Kidney capillary endothelial cell (primary cell): Measurements from ENCODE around the gene KCNMA1.
A peak's percentile ranks its signal among the peaks of the same experiment; 100 is the strongest.
"Not testable (repeated sequence)": the region's sequence is repeated elsewhere in the genome, so short reads cannot be mapped to it uniquely, and the experiment has no call there.

ENCODE experiments used
- DNase-seq: peaks from one replicate; pipeline ENCODE4 v3.0.0-alpha.2; 2018; ENCODE audit warnings: low spot score

KCNMA1 gene

DNA sequence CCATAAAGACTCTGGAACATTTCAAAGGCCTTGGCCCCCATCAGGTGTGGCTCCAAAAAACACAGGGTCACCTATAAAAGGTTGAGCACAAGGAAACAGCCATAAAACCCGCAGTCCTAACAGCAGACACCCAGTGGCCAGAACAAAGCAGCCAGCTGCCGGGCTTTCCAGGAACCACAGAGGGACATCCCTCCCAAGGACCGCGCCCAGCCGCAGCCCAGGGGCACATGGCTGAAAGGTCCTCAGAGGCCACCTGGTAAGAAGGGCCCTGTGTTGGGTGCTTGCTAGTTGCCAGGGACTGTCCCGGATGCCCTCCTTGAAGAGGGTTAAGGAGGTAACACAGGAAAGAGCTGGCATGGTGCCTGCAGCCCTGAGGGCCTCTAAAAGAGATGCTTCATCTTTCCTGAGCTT lies 32.7 kb downstream of the KCNMA1 start:
- DNase-seq = no peak

DNA sequence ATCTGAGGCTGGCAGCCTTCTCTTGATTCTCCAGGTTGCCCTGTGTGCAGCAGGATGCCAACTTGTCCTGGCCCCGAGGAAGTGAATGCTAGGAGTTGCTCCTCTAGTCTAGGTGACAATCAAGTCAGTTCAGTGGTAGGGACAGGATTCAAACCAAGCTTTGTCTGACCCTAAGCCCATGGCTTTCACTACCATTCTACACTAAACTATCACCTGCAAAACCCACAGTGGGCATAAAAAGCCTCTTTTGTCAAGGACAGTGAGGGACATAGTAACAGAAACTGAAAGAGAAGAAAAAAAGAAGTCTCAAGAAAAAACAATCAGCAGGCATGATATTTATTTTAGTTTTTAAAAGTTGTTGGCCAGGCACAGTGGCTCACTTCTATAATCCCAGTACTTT lies 33.5 kb downstream of the KCNMA1 start:
- no peak for DNase-seq

DNA sequence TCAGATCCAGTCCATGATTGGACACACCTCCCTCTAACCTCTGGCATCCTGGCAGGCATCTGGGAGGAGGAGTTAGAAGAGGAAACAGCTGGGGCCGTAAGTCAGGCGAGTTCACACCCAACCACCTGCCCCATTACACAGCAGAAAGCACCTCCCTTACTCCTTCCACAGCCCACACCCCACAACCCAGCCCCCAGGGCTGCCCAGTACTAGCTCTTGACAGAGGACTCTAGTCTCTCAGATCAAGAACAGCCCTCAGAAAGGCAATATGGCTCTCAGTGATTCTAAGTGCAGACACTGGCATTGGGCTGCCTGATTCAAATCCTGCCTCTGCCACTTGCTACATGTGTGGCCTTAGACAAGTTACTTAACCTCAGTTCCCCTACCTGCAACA lies 34.1 kb downstream of the KCNMA1 start:
- DNase-seq = no peak

DNA sequence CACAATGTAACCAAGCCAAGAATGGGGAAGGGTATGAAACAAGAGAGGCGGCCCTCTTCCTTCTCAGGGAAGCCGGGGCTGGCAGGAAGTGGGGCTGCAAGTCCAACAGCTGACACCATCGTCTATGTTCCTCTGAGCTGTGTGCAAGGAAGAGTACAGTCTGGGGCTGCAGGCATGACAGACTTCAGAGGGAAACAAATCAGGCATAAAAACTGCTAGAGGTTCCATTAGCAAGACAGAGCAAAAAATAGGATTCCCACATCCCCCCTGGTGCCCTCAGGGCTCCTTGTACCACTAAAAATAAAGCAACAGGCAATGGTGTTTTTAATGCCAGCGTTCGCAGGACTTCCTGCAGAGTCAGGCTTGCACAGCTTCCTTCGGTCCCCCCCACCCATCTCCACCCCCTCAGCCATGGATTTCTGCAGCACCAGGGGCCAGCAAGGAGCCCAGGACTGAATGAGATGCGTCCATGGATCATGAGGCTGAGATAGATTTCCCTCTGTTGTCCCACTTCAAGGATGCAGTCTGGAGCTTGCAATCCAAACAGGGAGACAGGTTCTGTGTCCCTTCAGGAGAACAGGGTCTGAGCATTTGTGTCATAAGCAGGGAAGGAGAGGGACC lies 34.6 kb downstream of the KCNMA1 start:
- no peak for DNase-seq

DNA sequence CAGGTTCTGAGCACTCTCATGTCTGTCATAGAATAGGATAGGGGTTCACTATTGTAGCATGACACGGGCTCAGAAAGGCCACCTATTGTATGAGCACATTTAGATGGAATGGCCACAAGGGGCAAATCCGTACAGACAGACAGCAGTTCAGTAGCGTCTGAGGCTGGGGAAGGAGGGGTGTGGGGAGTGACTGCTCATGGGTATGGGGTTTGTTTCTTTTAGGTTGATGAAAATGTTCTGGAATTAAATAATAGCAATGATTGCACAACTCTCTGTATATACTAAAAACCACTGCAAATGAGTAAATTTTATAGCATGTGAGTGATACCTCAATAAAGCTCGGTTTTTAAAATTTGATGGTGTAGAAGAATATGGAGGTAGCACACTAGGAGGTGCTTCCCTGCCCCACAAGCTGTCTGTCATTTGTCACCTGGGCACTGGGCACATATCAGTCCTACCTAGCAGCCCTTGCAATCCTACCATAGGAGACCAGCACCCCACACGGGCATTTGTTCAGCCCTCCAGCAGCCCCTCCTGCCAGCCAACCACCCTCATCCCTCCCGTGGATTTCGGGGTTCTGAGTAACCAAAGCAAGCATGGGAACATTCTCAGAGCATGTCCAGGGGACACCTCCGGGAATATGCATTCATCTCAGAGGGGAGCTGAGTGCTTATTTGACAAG lies 35.2 kb downstream of the KCNMA1 start:
- no peak for DNase-seq

DNA sequence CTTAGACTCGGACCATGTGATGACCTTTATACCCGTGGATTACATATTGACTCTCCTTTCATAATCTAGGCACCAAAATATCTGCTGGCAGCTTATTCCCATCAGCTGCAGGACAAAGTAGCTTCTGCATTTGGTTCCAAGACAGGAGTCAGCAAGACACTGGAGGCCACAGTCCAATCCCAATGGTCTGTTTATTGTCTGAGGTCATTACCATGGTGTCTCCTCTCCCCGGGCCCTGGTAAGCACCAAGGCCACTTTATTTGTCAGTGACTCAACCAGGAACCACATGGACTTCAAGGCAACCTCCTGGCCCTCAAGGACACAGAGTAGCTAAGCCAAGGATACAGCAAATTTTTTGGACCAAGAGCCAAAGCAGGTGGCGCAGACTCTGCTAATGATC lies 36.1 kb downstream of the KCNMA1 start:
- no peak for DNase-seq

DNA sequence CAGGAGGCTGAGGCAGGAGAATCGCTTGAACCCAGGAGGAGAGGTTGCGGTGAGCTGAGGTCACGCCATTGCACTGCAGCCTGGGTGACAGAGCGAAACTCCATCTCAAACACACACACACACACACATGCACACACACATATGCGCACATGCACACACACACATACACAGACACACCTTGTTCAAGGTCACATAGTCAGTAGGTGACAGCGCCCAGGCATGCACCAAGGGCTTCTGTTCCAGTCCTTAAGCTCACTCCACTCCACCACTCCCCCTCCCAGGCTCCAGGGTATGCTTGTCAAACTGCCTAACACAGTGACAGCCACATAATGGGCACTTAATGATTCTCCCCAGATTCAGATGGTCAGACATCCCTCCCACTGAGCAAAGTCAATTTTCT lies 37.0 kb downstream of the KCNMA1 start:
- no peak for DNase-seq

DNA sequence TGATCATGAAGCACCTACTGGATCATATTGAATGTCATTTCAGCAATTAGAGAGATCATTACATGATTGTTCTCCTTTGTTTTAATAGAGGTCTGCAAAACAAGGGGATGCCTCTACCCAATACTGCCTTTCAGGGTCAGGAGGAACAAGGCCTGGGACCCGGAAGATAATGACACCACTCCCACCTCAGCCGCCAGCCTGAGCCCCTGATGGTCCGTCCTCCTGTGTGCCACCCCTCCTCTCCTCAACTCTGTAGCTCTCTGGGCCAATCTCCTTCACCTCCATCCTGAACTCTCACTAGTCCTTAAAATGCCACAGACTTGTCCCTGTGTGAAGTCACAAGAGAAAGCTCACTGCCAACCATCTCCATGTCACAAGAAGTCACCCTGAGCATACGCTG lies 38.0 kb downstream of the KCNMA1 start:
- no peak for DNase-seq

DNA sequence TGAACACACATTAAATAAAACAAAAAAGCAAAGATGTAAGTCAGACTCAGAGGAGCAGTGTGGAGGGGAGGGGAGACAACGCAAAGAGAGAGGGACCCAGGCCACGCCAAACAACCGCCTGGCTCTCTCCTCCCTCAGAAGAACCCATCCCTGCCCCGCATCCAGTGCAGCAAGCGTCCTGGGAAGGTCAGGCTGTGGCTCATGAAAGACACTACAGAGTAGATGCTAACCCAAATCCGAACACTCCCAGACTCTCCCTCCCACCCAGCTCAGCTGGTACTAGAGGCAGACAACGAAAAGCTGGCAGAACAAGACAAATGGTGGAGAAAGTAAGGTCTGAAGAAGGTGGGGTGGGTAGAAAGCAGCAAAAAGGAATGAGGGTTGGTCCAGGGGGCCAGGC lies 39.0 kb downstream of the KCNMA1 start:
- DNase-seq = no peak

DNA sequence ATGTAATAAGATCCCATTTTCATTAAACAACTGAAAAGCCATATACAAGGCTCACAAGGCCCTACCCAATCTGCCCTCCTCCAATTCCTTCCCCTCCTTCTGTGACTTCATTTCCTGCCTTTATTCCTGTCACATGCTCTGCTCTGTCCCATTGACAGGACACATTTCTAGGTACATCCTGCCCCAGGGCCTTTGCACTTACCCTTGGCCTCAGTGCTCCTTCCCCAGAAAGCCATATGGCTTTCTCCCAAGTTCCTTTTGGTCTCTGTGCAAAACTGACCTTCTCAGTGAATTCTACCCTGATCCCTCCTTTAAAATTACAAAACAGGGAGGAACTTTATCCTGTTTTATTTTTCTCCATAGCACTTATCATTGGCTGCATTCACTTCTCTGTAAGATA lies 40.0 kb downstream of the KCNMA1 start:
- DNase-seq = no peak

DNA sequence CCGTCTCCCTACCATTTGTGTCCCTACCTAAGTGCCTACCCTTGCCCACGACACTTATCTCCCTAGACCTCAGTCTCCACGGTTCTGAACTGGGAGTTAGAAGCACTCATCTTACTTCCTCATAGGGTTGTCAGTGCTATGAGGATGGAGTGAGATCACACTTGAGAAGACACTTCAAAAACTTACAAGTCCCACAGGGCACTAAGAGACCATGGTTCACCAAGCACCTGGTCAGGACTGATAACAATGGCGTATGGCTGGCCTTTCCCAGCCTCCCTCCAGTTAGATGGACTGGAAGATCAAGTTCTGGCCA lies 43.2 kb downstream of the KCNMA1 start:
- no peak for DNase-seq

DNA sequence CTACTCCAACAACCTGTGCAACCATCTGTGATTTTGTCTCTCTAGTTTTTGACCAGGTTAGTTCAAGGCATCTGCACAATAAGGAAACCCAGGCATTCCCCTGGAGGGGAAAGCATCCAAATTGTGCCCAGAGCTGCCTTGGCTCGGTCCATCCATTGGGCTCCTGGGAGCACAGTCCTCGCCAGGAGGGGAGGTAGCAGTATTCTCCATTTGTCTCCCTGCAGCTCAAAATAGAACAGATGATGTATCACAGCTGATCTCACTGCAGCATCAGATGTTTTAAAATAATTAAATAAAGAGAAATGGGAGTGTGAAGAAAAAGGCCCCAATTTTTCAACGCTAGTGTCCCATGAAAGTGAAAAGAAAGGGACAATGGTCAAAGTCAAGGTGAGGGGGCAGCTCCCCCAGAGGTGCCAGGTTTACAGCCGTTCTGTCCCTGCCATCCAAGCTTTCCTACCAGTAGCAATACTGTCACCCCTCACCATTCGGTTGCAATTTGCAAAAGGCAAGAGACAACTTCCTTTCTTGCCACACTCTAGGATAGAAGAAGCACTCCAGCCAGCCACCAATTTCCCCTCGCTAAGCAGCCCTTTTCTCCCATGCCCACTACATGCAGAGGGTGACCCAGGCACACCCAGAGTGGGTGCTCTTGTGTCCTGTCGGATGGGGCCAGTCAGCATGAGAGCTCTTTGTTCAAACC lies 43.7 kb downstream of the KCNMA1 start:
- no peak for DNase-seq

DNA sequence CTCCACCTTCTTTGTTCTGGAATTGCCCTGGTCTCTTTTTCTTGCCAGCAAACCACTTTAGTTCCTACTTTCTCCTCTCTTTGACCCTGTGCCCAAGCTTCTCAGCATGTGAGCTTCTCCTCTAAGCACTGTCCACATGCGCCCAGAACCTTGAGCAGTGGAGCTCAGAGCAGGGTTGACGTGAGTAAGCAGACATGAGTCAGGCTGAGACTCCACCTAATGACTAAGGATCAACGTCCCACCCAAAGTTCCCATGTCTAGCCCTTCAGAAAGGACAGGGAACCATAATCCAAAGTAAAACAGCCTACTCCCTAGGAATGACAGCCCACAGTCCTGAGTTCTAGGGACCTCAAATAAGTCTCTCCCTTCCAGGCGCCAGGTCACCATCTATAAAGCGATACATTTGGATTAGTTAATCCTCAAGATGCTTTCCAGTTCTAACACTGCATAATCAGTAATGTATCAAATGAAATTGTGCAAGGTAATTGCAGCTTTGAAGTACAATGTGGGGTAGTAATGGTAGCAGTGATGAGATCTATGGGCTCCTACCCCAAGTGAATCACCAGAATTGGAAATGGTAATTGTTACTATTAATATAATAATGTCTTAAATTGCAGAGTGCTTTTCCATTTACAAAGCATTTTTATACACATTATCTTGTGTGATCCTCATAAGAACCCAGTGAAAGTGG lies 44.5 kb downstream of the KCNMA1 start:
- peak; percentile 10 for DNase-seq

DNA sequence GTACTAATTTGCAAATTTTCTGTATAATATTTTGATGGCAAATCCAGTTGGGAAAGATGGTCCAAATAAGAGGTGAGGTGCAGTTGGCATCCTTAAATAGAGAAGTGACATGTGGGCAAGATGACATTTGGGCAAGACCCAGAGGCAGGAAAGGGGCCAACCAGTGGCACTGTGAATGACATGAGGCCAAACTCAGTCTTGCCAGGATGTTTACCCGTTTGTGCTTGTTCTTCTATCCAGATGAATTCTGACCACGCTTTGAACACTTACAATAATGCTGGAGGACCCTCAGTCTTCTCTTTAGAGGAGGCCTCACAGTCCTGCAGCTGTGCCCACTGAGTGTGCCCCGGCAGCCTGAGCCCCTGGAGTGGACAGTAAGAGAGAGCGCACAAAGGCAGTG lies 45.1 kb downstream of the KCNMA1 start:
- DNase-seq = no peak

DNA sequence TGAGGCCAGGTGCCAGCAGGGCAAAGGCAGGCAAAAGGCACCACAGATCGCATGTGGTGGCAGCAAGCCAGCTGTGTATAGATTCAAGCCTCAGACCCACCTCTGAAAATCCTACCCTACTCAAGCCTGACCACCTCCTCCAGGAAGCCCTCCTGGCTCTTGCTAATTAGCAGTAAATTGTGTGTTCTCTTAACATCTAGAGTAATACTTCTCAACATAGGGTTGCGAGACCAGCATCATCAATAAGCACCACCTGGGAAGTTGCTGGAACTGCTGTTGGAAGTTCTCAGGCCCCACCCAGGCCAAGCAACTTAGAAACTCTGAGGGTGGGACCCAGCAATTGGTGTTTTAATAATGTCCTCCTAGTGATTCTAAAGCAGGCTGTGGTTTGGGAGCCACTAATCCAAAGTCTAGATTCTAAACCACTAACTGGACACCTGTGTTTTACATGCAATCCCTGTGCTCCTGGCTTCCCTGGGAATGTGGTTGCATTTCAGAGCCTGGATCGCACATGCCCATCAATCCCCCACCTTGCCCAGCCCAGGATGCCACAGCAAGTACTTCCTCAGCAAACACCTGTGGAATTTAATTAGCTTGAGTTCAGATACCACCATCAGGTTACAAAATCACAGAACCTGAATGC lies 46.2 kb downstream of the KCNMA1 start:
- DNase-seq = no peak

DNA sequence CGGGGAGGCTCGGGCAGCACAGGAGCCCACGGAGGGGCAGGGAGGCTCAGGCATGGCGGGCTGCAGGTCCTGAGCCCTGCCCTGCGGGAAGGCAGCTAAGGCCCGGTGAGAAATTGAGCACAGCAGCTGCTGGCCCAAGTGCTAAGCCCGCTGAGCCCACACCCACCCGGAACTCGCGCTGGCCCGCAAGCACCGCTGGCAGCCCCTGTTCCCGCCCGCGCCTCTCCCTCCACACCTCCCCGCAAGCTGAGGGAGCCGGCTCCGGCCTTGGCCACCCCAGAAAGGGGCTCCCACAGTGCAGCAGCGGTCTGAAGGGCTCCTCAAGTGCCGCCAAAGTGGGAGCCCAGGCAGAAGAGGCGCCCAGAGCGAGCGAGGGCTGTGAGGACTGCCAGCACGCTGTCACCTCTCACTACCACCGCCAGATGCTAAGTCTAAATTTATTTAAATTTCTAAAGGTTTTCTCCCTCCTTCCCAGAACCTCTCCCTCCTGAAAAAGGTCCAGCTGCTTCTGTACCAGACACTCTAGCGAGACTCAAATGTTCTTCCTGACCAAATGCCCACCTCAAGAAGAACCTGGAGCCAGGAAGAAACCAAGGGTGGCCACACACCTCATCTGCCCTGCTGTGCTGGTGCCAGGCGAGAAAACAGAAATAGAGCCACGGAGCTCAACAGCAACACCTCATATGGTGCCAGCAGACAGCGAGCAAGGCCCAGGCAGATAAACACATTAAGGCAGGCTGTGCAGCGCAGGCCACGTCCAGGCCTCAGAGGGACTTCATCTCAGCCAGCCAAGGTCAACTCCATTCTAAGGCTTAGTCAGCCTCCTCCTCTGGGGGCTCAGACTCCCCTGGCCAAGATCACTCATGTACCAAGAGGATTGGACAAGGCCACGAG lies 47.0 kb downstream of the KCNMA1 start:
- no peak for DNase-seq

DNA sequence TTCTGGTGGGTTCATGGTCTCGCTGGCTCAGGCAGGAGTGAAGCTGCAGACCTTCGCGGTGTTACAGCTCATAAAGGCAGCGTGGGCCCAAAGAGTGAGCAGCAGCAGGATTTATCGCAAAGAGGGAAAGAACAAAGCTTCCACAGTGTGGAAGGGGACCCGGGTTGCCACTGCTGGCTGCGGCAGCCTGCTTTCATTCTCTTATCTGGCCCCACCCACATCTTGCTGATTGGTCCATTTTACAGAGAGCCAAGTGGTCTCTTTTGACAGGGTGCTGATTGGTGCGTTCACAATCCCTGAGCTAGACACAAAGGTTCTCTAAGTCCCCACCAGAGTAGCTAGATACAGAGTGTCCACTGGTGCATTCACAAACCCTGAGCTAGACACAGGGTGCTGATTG lies 47.9 kb downstream of the KCNMA1 start:
- not testable (repeated sequence) for DNase-seq

DNA sequence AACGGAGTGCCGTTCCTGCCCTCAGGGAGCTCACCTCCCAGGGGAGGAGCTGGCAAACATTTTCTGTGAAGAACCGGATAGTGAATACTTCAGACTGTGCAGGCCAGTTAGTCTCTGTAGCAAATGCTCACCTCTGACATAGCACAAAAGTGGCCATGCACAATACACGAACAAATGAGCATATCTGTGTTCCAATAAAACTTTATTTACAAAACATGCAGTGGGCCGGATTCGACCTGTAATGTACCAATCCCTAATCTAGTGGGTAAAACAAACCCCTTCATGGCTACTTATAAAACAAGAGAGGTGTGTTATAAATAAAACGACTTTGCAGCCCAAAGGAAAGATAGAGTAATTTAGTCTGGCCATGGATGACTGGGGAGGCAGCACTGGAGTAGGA lies 48.7 kb downstream of the KCNMA1 start:
- no peak for DNase-seq

DNA sequence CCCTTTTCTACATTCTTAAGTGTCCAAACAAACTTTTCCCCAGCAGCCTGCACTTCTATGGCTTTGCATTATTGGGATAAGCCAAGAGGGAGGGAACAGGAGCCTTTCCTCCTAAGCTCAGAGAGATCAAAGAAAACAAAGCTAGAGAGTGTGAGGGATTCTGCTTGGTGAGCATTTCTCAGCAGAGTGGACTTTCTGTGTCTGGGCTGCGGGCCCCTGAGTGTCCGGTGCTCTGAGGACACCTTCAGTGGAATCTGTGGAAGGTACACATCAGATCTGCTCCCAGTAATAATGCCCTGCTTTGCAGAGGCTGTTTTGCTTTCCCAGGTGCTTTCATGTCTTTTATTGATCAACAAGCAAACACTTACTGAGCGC lies 50.2 kb downstream of the KCNMA1 start:
- DNase-seq = no peak

DNA sequence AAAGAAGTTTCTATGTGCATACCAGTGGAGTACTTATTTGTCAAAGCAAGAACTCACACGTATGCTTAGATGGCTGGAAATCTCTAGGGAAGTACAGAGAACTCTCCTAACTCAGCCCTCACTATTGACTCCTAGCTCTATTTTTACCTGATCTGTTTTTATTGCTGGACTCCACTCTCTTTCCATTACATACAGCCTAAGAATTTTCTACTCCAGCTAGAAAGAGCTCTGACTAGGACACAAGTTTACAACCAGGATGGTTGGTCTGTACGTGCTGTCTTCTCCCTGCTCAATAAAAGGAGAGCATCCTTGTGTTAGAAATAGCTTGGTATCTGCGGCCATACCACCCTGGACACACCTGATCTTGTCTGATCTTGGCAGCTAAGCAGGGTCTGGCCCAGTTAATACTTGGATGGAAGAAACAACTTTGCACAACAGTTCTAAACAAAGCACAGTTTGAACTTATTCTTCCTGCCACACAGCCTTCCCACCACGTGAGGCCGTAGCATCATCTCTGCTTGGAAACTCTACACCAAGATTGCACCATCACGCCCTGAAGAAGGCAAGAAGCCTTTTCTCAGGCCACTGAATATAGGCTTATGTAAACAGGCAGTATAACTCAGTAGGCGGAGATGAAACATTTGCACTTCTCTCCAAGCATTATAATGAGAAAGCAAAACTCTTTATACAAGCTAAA lies 50.7 kb downstream of the KCNMA1 start:
- DNase-seq = no peak

DNA sequence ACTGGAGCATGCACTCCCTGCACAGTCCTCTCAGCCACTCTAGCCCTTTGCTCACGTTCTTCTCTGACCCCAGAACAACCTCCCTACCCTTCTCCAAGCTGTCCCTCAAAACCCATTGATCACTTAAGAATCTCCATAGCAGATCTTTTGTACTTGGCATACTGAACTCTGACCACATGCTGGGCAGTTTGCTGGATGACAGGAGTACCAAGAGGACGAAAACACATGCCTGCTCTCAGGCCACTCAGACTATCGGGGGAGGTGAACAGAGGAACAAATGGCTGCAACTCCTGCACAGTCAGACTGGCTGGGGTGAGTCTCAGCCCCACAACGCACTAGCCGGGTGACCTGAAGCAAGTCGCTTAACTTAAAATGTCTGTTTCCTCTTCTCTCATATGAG lies 52.7 kb downstream of the KCNMA1 start:
- no peak for DNase-seq
